HuH-7 (cell line): ENCODE data around the gene CDPF1.
A peak's percentile ranks its signal among the peaks of the same experiment; 100 is the strongest.

Experiments
- DNase-seq: peaks from one replicate; pipeline ENCODE4 v3.0.0; 2011; ENCODE audit warnings: low spot score

Gene CDPF1

GRCh38 chr22:46256358-46256958 is 6.4 kb upstream of the CDPF1 start:
- no peak for DNase-seq

GRCh38 chr22:46251816-46252380 is 1.8 kb upstream of the CDPF1 start:
- no peak for DNase-seq

- no peak for DNase-seq
These were observed 1.2 kb upstream of the CDPF1 start for GRCh38 chr22:46251266-46251665.

GRCh38 chr22:46250783-46251125 is 661 bp upstream of the CDPF1 start:
- DNase-seq = no peak

- no peak for DNase-seq
These were observed 2.6 kb downstream of the CDPF1 start for GRCh38 chr22:46247443-46247975.

- DNase-seq = no peak
These were observed 3.9 kb downstream of the CDPF1 start for GRCh38 chr22:46246178-46246577.

- no peak for DNase-seq
These were observed 4.6 kb downstream of the CDPF1 start for GRCh38 chr22:46245511-46245910.

- no peak for DNase-seq
These were observed 5.3 kb downstream of the CDPF1 start for GRCh38 chr22:46244771-46245170.

GRCh38 chr22:46242076-46242475 is 8.0 kb downstream of the CDPF1 start:
- no peak for DNase-seq

GRCh38 chr22:46241396-46242007 is 8.6 kb downstream of the CDPF1 start:
- DNase-seq = no peak

- DNase-seq = peak; percentile 64
These were observed 9.2 kb downstream of the CDPF1 start for GRCh38 chr22:46240907-46241306.

- DNase-seq = no peak
These were observed 9.6 kb downstream of the CDPF1 start for GRCh38 chr22:46240506-46240905.

- DNase-seq = no peak
These were observed 10.0 kb downstream of the CDPF1 start for GRCh38 chr22:46240073-46240472.

GRCh38 chr22:46239261-46240048 is 10.6 kb downstream of the CDPF1 start:
- DNase-seq = no peak

GRCh38 chr22:46238541-46238940 is 11.6 kb downstream of the CDPF1 start:
- no peak for DNase-seq

- no peak for DNase-seq
These were observed 12.5 kb downstream of the CDPF1 start for GRCh38 chr22:46237453-46238124.

- DNase-seq = no peak
These were observed 15.1 kb downstream of the CDPF1 start for GRCh38 chr22:46234969-46235368.

- DNase-seq = no peak
These were observed 16.9 kb downstream of the CDPF1 start for GRCh38 chr22:46233231-46233630.

GRCh38 chr22:46230262-46230901 is 19.7 kb downstream of the CDPF1 start:
- DNase-seq = no peak

GRCh38 chr22:46229701-46230100 is 20.4 kb downstream of the CDPF1 start:
- no peak for DNase-seq

GRCh38 chr22:46226577-46226976 is 23.5 kb downstream of the CDPF1 start:
- no peak for DNase-seq

GRCh38 chr22:46225631-46226030 is 24.5 kb downstream of the CDPF1 start:
- no peak for DNase-seq
